HG03575 (cell line): Measurements from ENCODE around the gene PES1.
"Not testable (repeated sequence)": the region's sequence is repeated elsewhere in the genome, so short reads cannot be mapped to it uniquely, and the experiment has no call there.

Source experiments
- ATAC-seq: cut with Tn5 transposase; IDR thresholded peaks from one replicate; pipeline ENCODE4 v1.9.1; 2021; ENCODE audit not compliant: unreplicated experiment, insufficient number of reproducible peaks, low FRiP score; ENCODE audit errors: extremely low read depth

PES1 gene

DNA sequence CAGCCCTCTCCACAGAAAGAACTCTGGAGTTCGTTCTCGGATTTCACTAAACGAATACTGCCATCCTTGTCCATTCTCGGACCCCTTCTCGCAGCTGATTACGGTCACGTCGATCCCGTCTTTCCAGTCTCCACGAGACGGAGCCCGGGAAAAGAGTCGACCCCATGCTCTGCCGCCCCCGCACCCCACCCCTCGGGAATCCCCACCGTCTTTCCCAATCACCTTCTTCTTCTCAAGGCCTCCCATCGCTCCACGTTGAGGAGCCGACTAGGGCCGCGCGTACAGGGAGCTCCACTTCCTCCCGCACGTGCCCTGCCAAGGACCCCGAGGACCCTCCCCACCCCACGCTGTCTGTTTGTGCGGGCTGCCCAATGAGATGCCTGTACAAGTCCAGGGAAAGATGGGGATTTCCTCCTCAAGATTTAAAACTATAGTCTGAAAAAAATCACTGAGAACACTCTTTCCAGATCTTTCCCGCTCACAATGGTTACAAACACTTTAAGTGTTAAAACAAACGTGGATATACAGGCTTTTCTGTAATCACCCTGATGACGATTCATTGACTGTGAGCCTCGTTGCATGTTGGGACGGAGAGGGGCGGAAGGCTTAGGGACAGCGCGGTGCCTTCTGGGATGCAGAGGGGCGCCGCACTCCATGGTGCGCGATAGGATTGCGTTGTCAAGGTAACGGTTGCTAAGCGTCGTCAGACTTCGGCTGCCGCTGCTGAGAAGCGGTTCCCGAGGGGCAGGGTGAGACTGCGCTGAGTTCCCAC lies at the start of gene PES1:
Gene PES1 (minus strand): TSS at position 323 of the 772 bp plus-strand sequence. CDS start 77 bp downstream, at position 246.
- no peak for ATAC-seq

DNA sequence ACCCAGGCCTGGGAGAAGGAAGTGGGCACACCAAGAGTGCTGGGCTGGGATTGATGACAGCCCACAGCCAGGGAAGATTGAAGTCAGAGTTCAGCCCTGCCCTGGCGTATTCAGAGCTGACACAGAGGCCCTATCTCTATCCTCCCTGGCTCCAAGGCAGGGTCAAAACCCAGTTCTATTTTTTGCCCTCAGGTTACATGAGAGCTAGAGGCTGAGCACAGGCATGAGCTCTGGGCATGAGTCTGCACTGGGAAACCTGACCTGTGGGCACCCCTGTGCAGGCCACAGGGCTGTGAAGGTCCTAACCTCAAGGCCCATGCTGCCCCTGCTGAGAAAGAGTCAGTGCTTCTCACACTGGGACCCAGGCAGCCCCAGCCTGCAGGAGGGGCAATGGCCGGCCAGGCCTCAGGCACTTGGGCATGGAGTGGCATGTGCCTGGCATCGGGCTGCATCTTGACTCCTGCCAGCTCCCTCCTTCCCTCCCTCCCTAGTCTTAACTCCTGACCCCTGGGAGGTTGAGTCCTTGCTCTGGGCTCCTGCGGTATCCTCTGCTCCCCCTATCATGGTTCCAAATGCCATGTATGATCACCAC lies 49.2 kb upstream of the PES1 start:
- ATAC-seq, result no peak

DNA sequence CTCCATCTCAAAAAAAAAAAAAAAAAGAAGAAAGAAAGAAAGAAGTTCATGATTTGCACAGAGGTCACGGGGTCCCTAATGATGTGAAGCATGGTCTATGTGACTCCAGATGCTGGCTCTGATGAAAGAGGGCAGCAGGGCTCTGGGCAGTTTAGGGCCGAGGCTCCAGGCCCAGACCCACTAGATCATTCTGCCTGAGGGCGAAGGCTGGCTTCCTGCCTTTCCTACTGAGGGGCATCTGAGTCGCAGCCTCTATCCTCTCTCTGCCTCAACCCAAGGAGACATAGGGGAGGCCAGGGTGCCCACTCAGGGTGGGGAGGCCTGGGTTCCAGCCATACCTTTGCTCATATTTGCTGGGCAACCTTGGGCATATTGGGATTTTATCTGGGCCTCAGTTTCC lies 48.7 kb upstream of the PES1 start:
- ATAC-seq, result no peak

DNA sequence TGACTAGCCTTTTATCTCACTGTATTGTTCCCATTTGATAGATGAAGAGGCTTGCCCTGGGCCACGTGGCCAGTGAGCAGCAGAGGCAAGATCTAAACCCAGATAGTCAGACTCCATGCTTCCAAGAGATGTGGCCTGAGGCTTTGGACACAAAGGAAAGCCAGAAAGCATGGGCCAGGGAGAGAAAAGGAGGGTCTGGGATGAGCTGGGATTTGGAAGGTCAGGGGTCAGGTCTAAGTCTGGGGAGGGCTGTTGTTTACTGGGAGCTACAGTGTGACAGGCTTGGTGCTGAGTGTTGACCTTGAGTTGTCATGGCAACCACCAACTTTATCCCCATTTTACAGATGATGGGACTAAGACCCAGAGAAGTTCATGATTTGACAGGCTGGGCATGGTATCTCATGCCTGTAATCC lies 46.0 kb upstream of the PES1 start:
- no peak for ATAC-seq

- no peak for ATAC-seq
Measured at GRCh38 chr22:30636226-30637077, 44.7 kb upstream of the PES1 start.

GRCh38 chr22:30635273-30636225 lies 43.8 kb upstream of the PES1 start, which contains the start of gene SLC35E4:
TSS of gene SLC35E4 (plus strand) at chr22:30635781. CDS start at chr22:30636451, 670 bp downstream.
- ATAC-seq, result no peak

- no peak for ATAC-seq
Measured at GRCh38 chr22:30634471-30635233, 42.9 kb upstream of the PES1 start.

- not testable (repeated sequence) for ATAC-seq
Measured at GRCh38 chr22:30631469-30631868, 39.8 kb upstream of the PES1 start.

DNA sequence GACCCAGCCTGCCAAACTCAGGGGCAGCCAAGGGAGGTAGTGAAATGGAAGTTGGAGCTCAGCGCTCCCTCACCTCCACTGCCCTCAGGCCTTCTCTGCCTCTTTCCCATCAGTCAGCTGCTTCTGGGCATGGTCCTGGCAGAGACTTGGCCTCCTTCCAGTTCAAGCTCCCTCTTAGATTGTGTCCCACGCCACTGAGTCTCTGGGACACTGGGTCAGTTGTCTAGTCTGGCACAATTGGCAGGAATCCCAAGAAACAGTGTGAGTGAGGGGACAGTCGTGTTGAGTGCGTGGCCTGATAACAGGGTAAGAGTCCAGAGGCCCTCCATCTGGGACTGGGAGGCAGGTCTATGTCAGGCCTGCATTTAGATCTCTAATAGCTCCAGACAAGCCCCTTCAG lies 36.8 kb upstream of the PES1 start:
- ATAC-seq, result no peak

- no peak for ATAC-seq
Measured at GRCh38 chr22:30627471-30627870, 35.8 kb upstream of the PES1 start.

DNA sequence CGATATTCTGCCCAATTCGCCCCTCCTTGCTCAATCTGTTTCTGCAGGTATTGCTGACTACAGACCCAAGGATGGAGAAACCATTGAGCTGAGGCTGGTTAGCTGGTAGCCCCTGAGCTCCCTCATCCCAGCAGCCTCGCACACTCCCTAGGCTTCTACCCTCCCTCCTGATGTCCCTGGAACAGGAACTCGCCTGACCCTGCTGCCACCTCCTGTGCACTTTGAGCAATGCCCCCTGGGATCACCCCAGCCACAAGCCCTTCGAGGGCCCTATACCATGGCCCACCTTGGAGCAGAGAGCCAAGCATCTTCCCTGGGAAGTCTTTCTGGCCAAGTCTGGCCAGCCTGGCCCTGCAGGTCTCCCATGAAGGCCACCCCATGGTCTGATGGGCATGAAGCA lies 34.7 kb upstream of the PES1 start:
- no peak for ATAC-seq

DNA sequence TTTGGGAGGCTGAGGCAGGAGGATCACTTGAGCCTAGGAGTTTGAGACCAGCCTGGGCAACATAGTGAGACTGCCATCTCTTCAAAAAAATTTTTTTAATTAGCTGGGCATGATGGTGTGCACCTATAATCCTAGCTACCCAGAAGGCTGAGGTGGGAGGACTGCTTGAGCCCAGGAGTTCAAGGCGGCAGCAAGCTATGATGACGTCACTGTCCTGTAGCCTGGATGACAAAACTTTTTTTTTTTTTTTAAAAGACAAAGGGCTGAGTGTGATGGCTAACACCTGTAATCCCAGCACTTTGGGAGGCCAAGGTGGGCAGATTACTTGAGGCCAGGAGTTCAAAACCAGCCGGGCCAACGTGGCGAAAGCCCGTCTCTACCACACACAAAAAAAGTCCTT lies 28.2 kb upstream of the PES1 start:
- not testable (repeated sequence) for ATAC-seq

- no peak for ATAC-seq
Measured at GRCh38 chr22:30617819-30618218, 26.1 kb upstream of the PES1 start.

DNA sequence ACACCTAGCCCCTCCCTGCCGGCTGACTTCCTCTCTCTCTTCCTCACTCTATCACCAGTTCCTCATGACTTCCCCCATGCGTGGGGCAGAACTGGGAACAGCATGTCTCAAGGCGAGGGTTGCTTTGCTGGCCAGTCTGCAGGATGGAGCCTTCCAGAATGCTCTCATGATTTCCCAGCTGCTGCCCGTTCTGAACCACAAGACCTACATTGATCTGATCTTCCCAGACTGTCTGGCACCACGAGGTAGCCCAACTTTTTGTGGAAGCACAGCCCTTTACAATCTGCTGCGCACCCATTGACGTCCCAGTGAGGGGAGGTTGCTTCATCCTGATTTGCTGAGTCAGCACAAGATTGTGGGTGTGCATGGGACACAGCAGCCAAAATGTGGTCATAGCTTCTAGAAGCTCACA lies 23.8 kb upstream of the PES1 start:
- no peak for ATAC-seq

GRCh38 chr22:30614879-30615278 lies 23.2 kb upstream of the PES1 start:
- no peak for ATAC-seq

DNA sequence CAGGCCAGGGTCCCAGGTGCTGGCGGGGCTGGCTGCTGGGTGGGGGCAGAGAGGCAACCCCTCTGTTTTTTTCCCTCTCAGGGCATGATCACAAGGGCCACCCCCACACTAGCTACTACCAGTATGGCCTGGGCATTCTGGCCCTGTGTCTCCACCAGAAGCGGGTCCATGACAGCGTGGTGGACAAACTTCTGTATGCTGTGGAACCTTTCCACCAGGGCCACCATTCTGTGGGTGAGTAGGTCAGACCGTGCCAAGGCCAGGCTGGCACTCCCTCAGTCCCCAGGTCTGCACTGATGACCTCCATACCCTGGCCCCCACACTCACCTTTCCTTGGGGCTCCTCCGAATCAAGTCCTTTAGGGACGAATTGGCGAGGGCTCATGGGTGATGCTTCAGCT lies 22.6 kb upstream of the PES1 start:
- ATAC-seq, result no peak

GRCh38 chr22:30612789-30613188 lies 21.1 kb upstream of the PES1 start:
- no peak for ATAC-seq

DNA sequence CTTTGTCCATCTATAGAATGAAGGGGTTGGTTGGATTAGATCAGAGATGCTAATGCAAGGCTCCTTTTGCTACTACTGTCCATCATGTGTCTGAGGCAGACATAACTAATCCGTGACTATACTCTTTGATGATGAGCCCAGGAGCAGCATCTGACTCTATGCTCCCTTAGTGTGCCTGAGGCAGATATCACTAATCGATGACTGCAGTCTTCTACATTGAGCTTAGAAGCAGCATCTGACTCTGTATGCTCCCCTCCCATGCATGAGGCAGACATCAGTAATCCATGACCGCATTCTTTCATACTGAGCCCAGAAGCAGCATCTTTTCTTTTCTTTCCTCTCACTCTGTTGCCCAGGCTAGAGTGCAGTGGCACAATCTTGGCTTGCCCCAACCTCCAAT lies 19.5 kb upstream of the PES1 start:
- ATAC-seq, result no peak
